Endothelial cell (in vitro differentiated cells): ENCODE measurements around the gene MINK1. TPM values are rescaled to one million over a fixed set of nuclear protein-coding genes. Genes with fewer than 3 reads are reported as not detected.

Experiments used
- DNase-seq: peaks from one replicate; pipeline ENCODE4 v3.0.0; 2021; ENCODE audit warnings: low spot score
- H3K27ac Mint-ChIP-seq: one replicate; pipeline ENCODE4 v1.8.0; 2021; ENCODE audit warnings: mixed read lengths, inconsistent platforms; ENCODE audit not compliant: unreplicated experiment
- H3K27me3 Mint-ChIP-seq: one replicate; pipeline ENCODE4 v1.8.0; 2021; ENCODE audit warnings: mild to moderate bottlenecking, moderate library complexity, mixed read lengths, inconsistent platforms; ENCODE audit not compliant: unreplicated experiment
- H3K36me3 Mint-ChIP-seq: one replicate; pipeline ENCODE4 v1.8.0; 2021; ENCODE audit warnings: mild to moderate bottlenecking, low read depth, mixed read lengths, inconsistent platforms; ENCODE audit not compliant: unreplicated experiment
- H3K4me1 Mint-ChIP-seq: one replicate; pipeline ENCODE4 v1.8.0; 2021; ENCODE audit warnings: mild to moderate bottlenecking, mixed read lengths, inconsistent platforms; ENCODE audit not compliant: unreplicated experiment
- H3K4me3 Mint-ChIP-seq: one replicate; pipeline ENCODE4 v1.8.0; 2021; ENCODE audit warnings: mild to moderate bottlenecking, mixed read lengths, inconsistent platforms; ENCODE audit not compliant: unreplicated experiment
- H3K9me3 Mint-ChIP-seq: one replicate; pipeline ENCODE4 v1.8.0; 2021; ENCODE audit warnings: mixed read lengths, inconsistent platforms; ENCODE audit not compliant: unreplicated experiment
- total RNA-seq: library from RNA; stranded (reverse); fragmentation: NEBNext Ultra II Directional; extraction: Animal tissue kit (Norgen Biotek cat#: 25700); gene quantifications from one replicate; pipeline ENCODE4 v1.2.1, GENCODE V29; 2021; ENCODE audit not compliant: unreplicated experiment
- TF ChIP-seq, protein P1 (sequence below): fragments of 200-600 bp; sonication (generic); IDR thresholded peaks from one replicate; pipeline ENCODE4 v1.5.0; 2021; ENCODE audit warnings: antibody characterized with exemption; ENCODE audit not compliant: unreplicated experiment

Gene MINK1
- total RNA-seq, 1 donor from 2014 or later, result 176 TPM

- Mint-ChIP-seq H3K36me3 (peaks cover 25% of the 10 kb centered on the region), H3K4me1 (peaks cover 10% of the 10 kb centered on the region), H3K4me3 (peak overlapping the region; percentile 51), H3K27ac (no peak overlapping the region), H3K27me3 (peaks cover 23% of the 10 kb centered on the region), H3K9me3 (no peaks in the 10 kb centered on the region)
- TF ChIP-seq, protein P1, sequence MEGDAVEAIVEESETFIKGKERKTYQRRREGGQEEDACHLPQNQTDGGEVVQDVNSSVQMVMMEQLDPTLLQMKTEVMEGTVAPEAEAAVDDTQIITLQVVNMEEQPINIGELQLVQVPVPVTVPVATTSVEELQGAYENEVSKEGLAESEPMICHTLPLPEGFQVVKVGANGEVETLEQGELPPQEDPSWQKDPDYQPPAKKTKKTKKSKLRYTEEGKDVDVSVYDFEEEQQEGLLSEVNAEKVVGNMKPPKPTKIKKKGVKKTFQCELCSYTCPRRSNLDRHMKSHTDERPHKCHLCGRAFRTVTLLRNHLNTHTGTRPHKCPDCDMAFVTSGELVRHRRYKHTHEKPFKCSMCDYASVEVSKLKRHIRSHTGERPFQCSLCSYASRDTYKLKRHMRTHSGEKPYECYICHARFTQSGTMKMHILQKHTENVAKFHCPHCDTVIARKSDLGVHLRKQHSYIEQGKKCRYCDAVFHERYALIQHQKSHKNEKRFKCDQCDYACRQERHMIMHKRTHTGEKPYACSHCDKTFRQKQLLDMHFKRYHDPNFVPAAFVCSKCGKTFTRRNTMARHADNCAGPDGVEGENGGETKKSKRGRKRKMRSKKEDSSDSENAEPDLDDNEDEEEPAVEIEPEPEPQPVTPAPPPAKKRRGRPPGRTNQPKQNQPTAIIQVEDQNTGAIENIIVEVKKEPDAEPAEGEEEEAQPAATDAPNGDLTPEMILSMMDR, result no peak
- no peak for DNase-seq
These were observed 62.0 kb downstream of the MINK1 start for GRCh38 chr17:4895121-4895520.

GRCh38 chr17:4895657-4896331 lies 62.7 kb downstream of the MINK1 start:
- peak; percentile 53 for DNase-seq
- TF ChIP-seq, protein P1, result no peak
- Mint-ChIP-seq H3K4me3 (no peak overlapping the region), H3K27ac (no peak overlapping the region), H3K4me1 (peaks cover 10% of the 10 kb centered on the region), H3K9me3 (no peaks in the 10 kb centered on the region), H3K36me3 (peaks cover 25% of the 10 kb centered on the region), H3K27me3 (peaks cover 23% of the 10 kb centered on the region)

DNA sequence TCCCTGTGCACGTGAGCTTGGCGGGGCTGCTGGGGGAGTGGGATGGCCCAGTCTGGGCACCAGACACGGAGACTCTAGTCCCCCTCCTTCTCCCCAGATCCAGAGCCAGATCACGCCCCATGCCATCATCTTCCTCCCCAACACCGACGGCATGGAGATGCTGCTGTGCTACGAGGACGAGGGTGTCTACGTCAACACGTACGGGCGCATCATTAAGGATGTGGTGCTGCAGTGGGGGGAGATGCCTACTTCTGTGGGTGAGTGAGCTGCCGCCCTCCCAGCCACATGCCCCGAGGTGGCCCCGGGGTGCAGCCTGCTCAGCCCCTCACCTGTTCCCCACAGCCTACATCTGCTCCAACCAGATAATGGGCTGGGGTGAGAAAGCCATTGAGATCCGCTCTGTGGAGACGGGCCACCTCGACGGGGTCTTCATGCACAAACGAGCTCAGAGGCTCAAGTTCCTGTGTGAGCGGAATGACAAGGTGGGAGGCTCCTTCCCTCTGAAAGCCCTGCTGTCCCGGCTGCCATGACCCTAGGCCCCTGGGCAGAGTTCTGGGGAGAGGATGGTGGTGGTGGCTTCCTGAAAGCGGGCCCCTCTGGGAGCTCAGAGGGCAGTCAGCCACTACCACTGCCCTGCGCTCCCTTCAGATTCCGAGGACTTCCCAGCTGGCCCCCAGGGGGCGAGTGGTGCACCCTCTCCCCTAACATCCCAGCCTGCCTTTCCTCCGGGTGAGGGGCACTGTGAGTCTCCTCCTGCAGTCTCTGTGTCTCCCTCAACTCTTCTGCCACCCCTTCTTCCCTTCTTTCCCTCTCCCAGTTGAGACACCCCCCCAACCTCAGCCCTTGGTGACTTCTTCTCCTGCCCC lies 63.4 kb downstream of the MINK1 start:
- no peak overlapping the region for H3K27ac Mint-ChIP-seq
- H3K4me1 Mint-ChIP-seq, result peaks cover 10% of the 10 kb centered on the region
- H3K36me3 Mint-ChIP-seq, result peaks cover 25% of the 10 kb centered on the region
- H3K27me3 Mint-ChIP-seq, result peaks cover 22% of the 10 kb centered on the region
- no peaks in the 10 kb centered on the region for H3K9me3 Mint-ChIP-seq
- peak overlapping the region; percentile 66 for H3K4me3 Mint-ChIP-seq
- DNase-seq, result no peak
- TF ChIP-seq, protein P1, result no peak

DNA sequence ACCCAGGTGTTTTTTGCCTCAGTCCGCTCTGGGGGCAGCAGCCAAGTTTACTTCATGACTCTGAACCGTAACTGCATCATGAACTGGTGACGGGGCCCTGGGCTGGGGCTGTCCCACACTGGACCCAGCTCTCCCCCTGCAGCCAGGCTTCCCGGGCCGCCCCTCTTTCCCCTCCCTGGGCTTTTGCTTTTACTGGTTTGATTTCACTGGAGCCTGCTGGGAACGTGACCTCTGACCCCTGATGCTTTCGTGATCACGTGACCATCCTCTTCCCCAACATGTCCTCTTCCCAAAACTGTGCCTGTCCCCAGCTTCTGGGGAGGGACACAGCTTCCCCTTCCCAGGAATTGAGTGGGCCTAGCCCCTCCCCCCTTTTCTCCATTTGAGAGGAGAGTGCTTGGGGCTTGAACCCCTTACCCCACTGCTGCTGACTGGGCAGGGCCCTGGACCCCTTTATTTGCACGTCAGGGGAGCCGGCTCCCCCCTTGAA lies 64.1 kb downstream of the MINK1 start:
- TF ChIP-seq, protein P1, result no peak
- H3K4me3 Mint-ChIP-seq, result peak overlapping the region; percentile 66
- no peaks in the 10 kb centered on the region for H3K9me3 Mint-ChIP-seq
- peaks cover 23% of the 10 kb centered on the region for H3K27me3 Mint-ChIP-seq
- no peak for DNase-seq
- peak overlapping the region; percentile 63 for H3K27ac Mint-ChIP-seq
- H3K36me3 Mint-ChIP-seq, result peaks cover 25% of the 10 kb centered on the region
- peaks cover 10% of the 10 kb centered on the region for H3K4me1 Mint-ChIP-seq
